Subcutaneous abdominal adipose tissue (tissue), 5 donors: ENCODE measurements around the gene C10orf88.
"Not testable (repeated sequence)": the region's sequence is repeated elsewhere in the genome, so short reads cannot be mapped to it uniquely, and the experiment has no call there.

ENCODE experiments used
- H3K27ac ChIP-seq: one replicate; pipeline ENCODE4 v1.7.0; 2013; ENCODE audit warnings: low read depth, mild to moderate bottlenecking, inconsistent platforms, low read length, moderate library complexity
- H3K27me3 ChIP-seq, 5 donors: one replicate each; pipeline ENCODE4 v1.7.0; 2013; ENCODE audit warnings: low read length in 5 of 5, inconsistent platforms in 1 of 5; ENCODE audit not compliant: control insufficient read depth in 5 of 5, insufficient read depth in 4 of 5
- H3K36me3 ChIP-seq, 5 donors: one replicate each; pipeline ENCODE4 v1.7.0; 2013; ENCODE audit warnings: low read length in 5 of 5; ENCODE audit not compliant: control insufficient read depth in 5 of 5, insufficient read depth in 5 of 5
- H3K4me1 ChIP-seq, 5 donors: one replicate each; pipeline ENCODE4 v1.7.0; 2013; ENCODE audit warnings: low read length in 5 of 5, mild to moderate bottlenecking in 3 of 5, moderate library complexity in 1 of 5; ENCODE audit not compliant: control insufficient read depth in 5 of 5, insufficient read depth in 5 of 5
- H3K4me3 ChIP-seq, 5 donors: one replicate each; pipeline ENCODE4 v1.7.0; 2013; ENCODE audit warnings: low read length in 5 of 5, low read depth in 1 of 5
- H3K9ac ChIP-seq, 5 donors: one replicate each; pipeline ENCODE4 v1.7.0; 2013; ENCODE audit warnings: low read length in 5 of 5, mild to moderate bottlenecking in 4 of 5, moderate library complexity in 3 of 5
- H3K9me3 ChIP-seq, 5 donors: one replicate each; pipeline ENCODE4 v1.7.0; 2013; ENCODE audit warnings: low read length in 5 of 5; ENCODE audit not compliant: control insufficient read depth in 5 of 5
- donor health status: healthy.
- donor health status: healthy.
- donor health status: healthy.
- donor health status: healthy.
- donor health status: healthy.

The C10orf88 gene

DNA sequence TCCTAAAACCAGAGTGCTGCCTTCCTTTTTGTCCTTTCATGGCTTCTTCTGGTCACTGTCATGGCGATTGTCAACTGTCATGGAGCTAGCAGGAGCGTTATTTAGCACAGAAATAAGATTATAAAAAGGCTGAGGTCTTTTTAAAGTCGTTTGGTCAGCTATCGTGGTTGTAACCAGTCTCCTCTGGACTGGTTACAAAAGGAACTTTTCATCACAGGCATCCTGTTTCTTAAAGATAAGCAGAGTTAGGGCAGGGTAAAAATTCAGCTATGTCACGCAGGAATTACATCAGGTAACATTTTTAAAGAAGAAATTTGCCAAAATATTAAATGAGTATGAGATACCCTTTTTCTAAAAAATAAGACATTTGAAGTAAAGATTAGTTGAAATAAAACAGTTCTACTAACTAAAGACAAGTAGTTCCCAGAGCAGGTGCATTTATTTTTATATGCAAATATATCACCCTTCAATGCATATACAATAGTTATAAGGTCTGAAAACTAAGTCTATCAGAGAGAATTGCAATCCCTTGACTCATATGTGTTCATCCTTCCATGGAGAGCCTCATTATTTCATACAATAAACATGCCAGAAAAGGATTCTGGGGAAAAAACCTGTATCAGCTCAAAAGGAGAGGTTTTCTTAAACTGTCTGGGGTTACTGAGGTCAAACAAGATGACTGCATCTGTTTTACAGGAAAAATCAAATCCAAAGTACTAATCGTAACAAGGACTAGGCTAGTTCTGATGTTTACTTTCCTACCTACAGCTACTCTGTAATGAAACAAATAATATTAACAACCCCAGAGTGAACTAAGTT is 22.7 kb downstream of the C10orf88 start:
- no peaks in the 10 kb centered on the region for H3K4me1 ChIP-seq
- H3K27me3 ChIP-seq: no peaks in the 10 kb centered on the region
- H3K9ac ChIP-seq: no peak overlapping the region
- no peaks in the 10 kb centered on the region for H3K9me3 ChIP-seq
- peaks cover 0 to 28% (median 7%) of the 10 kb centered on the region in 5 donors for H3K36me3 ChIP-seq
- H3K4me3 ChIP-seq: no peak overlapping the region
- H3K27ac ChIP-seq: no peak overlapping the region

DNA sequence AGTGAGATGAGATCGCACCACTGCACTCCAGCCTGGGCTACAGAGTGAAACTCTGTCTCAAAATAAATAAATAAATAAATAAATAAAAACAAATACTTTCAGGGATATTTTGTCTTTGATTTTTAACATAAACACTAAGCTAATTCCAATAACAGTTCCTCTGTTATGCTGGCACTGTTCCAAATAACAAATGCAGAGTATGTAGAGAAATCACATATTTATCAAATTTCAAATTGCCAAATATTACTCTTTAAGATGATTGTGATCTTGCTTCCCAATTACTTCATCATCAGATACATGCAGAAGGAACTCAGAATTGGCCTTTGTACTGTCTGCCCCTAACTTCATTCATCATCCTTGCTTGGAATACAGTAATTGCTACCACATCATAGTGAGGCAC is 23.9 kb downstream of the C10orf88 start:
- no peaks in the 10 kb centered on the region for H3K9me3 ChIP-seq
- H3K4me3 ChIP-seq: no peak overlapping the region
- peaks cover 0 to 22% (median 5%) of the 10 kb centered on the region in 5 donors for H3K36me3 ChIP-seq
- H3K4me1 ChIP-seq: no peaks in the 10 kb centered on the region
- H3K27me3 ChIP-seq: no peaks in the 10 kb centered on the region
- no peak overlapping the region for H3K27ac ChIP-seq
- H3K9ac ChIP-seq: no peak overlapping the region

DNA sequence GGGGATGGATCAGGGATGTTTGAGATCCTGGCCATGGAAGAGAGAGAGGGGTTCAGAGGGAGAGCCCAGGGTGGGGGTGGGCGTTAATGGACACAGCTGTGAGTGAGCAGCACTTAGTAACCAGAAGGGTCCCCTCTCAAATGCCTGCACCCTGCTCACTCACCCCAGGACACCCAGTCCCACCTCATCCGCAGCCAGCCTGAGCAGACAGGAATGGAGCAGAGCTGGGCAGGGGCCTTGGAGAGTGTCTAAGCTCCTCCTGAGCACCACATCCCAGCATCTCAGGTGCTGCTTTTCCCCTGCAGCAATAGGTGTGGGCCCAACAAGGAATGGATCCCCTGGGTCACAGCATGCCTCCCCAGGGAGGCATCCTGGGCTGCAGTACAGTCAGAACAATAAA is 38.3 kb downstream of the C10orf88 start:
- H3K4me1 ChIP-seq: no peaks in the 10 kb centered on the region

DNA sequence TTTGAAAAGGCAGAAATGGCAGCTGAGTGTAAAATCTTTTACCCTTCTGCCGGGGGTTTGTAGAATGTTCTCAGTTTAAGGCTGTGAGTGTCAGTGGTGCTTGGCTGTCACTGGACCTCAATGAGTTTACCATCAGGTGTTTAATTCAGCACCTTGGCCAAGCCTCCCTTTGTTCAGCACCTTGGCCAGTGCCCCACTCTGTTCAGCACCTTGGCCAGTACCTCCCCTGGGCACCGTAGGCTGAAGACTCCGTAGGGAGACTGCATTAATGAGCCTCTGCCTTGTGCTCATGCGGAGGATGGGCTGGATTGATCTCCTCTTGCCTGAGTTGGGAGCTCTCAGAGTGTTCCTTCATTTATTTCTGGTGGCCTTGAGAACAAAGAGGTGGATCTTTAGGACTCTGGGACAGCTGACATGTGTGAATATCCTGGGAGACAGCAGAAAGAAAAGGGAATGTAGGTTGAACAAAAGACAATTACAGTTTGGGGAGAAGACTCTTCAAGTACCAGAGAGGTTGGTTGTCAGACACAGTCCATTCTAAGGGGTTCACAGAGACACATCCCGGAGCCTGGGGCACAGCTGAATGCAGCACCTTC is 42.0 kb downstream of the C10orf88 start:
- Histone ChIP-seq H3K4me3 (no peak overlapping the region), H3K9ac (no peak overlapping the region), H3K27me3 (no peaks in the 10 kb centered on the region), H3K9me3 (peaks cover 0 to 2% (median 0%) of the 10 kb centered on the region in 5 donors), H3K4me1 (no peaks in the 10 kb centered on the region), H3K27ac (no peak overlapping the region), H3K36me3 (no peaks in the 10 kb centered on the region)

More for the DNA sequence above, 38.3 kb downstream of the C10orf88 start:
- no peaks in the 10 kb centered on the region for H3K36me3 ChIP-seq
- no peak overlapping the region for H3K4me3 ChIP-seq
- no peaks in the 10 kb centered on the region for H3K27me3 ChIP-seq
- peaks cover 0 to 2% (median 0%) of the 10 kb centered on the region in 5 donors for H3K9me3 ChIP-seq
- no peak overlapping the region for H3K27ac ChIP-seq
- H3K9ac ChIP-seq: no peak overlapping the region

DNA sequence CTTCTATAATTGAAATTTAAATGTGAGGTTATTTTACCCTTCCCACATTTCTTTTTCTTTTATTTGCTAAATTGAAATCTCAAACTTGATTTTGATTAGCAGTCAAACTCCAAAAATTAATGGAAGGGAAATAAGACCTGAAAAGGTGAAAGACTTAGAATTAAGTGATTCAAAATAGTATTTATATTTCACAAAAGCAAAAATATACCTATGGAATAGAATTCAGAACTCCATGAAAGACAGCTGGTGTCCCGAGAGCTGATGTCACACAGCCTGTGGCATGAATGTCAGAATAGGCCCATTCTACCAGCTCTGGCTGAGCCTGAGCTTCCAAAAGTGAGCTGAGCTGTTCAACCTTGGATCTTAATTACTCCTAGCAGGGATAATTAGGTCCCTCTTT is 43.7 kb downstream of the C10orf88 start, which contains the start of gene FAM24A:
TSS of gene FAM24A (plus strand) at position 301 of the 400 bp plus-strand sequence. CDS start 1,025 bp downstream, outside the sequence.
- Histone ChIP-seq H3K9ac (no peak within 1 kb of the TSS), H3K27ac (no peak within 1 kb of the TSS)

DNA sequence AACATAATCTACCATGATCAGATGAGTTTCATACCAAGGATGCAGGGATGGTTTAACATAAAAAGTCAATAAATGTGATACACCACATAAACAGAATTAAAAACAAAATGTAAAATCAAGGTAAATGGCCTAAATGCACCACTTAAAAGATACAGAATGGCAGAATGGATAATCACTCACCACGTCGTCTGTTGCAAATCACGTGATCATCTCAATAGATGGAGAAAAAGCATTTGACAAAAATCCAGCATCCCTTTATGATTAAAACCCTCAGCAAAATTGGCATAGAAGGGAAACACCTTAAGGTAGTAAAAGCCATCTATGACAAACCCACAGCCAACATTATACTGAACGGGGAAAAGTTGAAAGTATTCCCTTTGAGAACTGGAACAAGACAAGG is 50.2 kb downstream of the C10orf88 start:
- not testable (repeated sequence) for H3K27me3 ChIP-seq, H3K4me1 ChIP-seq, H3K36me3 ChIP-seq, H3K27ac ChIP-seq, H3K9me3 ChIP-seq, H3K4me3 ChIP-seq, H3K9ac ChIP-seq

More for the DNA sequence above, 43.7 kb downstream of the C10orf88 start, which contains the start of gene FAM24A:
- no peaks in the 10 kb centered on the region for H3K27me3 ChIP-seq
- H3K4me1 ChIP-seq: no peaks in the 10 kb centered on the region
- no peaks in the 10 kb centered on the region for H3K36me3 ChIP-seq
- H3K4me3 ChIP-seq: no peak within 1 kb of the TSS
- H3K9me3 ChIP-seq: no peaks in the 10 kb centered on the region

DNA sequence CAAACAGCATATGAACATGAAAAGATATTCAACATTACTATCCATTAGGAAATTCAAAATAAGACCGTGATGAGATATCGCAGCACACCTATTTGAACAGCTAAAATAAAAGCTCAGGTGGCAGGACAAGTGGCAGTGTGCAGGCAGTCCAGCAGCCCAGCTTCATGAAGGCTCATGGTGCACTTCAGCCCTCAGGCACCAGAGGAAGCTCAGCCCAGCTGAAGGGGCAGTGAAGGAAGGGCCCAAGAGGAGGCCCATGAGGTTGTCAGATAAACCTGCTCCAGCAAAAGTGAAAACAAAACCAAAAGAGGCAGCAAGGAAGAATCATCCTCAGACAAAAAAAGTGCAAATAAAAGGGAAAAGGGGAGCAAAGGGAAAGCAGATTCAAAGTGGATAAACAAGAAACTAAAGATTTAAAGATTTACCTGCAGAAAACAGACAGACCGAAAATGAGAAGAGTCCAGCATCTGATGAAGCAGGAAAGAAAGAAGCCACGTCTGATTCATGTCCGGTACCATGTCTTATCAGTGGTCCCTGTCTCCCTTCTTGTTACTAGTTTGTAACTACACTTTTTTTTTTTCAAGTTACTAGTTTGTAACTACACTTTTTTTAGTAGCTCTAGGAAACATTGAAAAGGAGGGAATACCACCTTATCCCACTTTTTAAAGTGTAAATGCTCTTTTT is 59.6 kb downstream of the C10orf88 start:
- Histone ChIP-seq H3K9ac (no peak overlapping the region), H3K36me3 (no peaks in the 10 kb centered on the region), H3K4me3 (no peak overlapping the region), H3K27ac (no peak overlapping the region), H3K27me3 (no peaks in the 10 kb centered on the region), H3K4me1 (no peaks in the 10 kb centered on the region), H3K9me3 (no peaks in the 10 kb centered on the region)

DNA sequence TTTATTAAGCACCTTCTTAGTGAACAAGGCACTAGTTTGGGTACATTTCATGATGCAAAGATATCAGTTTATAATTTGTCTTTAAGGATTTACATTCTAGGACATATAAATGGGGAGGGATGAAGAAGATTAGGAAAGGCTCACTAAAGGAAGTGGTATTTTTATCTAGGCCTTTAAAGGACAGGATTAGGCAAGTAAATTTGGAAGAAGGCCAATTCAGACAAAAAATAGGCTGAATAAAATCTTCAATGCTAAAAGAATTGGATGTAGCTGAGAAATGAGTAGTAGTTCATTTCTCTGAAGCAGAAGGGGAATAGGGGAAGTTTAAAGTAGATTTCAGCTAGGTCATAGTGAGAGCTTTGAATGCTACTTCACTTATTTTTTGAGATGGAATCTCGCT is 69.9 kb downstream of the C10orf88 start:
- Histone ChIP-seq H3K9me3 (no peaks in the 10 kb centered on the region), H3K27ac (no peak overlapping the region), H3K27me3 (no peaks in the 10 kb centered on the region), H3K9ac (no peak overlapping the region), H3K4me1 (peaks cover 0 to 13% (median 11%) of the 10 kb centered on the region in 5 donors), H3K36me3 (no peaks in the 10 kb centered on the region), H3K4me3 (no peak overlapping the region)

DNA sequence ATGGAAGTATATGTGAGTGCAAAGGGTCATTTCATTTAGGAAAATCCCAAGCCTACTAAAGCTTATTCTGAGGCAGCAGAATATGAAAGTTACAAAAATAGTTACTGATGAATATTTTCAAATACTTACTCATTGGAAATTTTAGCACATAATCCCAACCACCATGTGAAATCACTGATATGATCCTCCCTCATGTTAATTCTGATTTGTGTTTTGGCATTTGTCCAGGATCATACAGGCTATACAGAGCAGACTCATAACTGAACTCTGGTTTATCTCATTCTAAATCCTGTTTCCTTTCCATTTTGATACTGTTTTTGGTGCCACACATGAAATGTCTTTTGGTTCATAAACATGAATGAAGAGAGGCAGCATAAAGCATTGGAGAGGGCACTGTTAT is 71.3 kb downstream of the C10orf88 start:
- Histone ChIP-seq H3K36me3 (no peaks in the 10 kb centered on the region), H3K27ac (no peak overlapping the region), H3K9me3 (no peaks in the 10 kb centered on the region), H3K27me3 (no peaks in the 10 kb centered on the region), H3K4me1 (peaks cover 0 to 19% (median 17%) of the 10 kb centered on the region in 5 donors), H3K9ac (no peak overlapping the region), H3K4me3 (no peak overlapping the region)
